Uterus (tissue), 2 donors: ENCODE data around the gene HOXC4.

Experiments used
- POLR2A ChIP-seq, 2 donors: fragments of 450-650 bp; IDR thresholded peaks; one replicate each; pipeline ENCODE4 v1.6.1; 2016; ENCODE audit warnings: antibody characterized with exemption in 2 of 2, mild to moderate bottlenecking in 1 of 2, moderate library complexity in 1 of 2
- TF ChIP-seq, protein P1 (sequence below), 4 experiments: fragments of 200-600 bp in 2 of 4; fragments of 450-650 bp in 2 of 4; sonication (generic) in 2 of 4; IDR thresholded peaks; one replicate each; pipeline ENCODE4 v1.5.1; 2016 to 2019; ENCODE audit warnings: antibody characterized with exemption in 4 of 4, mild to moderate bottlenecking in 2 of 4, moderate library complexity in 1 of 4

DNA sequence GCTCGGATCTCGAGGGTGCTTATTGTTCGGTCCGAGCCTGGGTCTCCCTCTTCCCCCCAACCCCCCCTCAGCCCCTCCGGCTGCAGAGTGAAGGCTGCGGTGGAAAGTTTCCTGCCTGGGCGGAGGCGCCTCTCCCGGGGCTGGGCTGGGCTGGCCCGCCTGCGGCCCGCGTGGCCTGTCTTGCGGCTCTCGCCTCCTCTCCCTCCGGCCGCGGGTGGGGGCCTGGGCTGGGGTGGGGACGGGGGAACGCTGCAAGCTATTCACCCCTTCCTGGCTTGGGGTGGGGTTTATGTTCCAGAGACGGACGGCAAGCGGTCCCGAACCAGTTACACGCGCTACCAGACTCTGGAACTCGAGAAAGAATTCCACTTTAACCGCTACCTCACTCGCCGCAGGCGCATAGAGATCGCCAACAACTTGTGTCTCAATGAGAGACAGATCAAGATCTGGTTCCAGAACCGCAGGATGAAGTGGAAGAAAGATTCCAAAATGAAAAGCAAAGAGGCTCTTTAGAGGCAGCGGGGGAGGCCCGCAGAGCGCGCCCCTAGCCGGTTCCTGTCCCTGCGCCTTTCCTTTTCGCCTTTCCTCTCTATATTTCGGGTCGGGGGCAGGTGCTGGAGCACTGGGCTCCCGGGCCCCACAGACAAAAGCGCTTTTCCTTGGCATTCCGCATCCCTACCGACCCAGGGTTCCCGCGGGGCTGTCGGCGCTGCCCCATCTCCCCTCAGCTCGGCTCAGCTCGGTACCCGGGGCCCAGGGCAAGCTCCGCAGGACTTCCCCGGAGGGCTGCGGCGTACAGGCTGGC is 19.5 kb upstream of the HOXC4 start:
- TF ChIP-seq, protein P1, sequence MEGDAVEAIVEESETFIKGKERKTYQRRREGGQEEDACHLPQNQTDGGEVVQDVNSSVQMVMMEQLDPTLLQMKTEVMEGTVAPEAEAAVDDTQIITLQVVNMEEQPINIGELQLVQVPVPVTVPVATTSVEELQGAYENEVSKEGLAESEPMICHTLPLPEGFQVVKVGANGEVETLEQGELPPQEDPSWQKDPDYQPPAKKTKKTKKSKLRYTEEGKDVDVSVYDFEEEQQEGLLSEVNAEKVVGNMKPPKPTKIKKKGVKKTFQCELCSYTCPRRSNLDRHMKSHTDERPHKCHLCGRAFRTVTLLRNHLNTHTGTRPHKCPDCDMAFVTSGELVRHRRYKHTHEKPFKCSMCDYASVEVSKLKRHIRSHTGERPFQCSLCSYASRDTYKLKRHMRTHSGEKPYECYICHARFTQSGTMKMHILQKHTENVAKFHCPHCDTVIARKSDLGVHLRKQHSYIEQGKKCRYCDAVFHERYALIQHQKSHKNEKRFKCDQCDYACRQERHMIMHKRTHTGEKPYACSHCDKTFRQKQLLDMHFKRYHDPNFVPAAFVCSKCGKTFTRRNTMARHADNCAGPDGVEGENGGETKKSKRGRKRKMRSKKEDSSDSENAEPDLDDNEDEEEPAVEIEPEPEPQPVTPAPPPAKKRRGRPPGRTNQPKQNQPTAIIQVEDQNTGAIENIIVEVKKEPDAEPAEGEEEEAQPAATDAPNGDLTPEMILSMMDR (IDR thresholded peaks at IDR 0.05) = no peak
- TF ChIP-seq POLR2A (IDR thresholded peaks at IDR 0.05) = no peak
